Femur (tissue), 1 donor: ENCODE measurements around the gene MRNIP.

ENCODE experiments used
- DNase-seq: peaks from one replicate; pipeline ENCODE4 v3.0.0-alpha.2; 2017

Gene MRNIP

DNA sequence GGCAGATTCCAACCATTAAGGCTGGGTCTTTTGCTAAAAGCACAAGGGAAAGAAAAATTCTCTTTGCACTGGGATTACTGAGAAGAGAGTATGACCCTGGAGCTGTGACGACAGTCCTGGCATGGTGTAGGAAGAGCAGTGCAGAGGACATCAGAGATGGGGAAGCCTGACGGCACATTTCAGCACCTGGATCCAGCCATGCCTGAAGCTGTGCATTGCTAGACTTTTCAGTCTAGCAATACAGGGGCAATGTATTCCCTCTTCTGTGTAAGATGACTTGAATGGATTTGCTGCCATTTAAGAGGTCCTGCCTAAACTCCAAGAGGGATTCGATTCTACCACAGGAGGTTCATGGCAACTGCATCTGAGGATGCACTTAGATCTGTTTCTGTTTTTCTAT is 12.3 kb upstream of the MRNIP start:
- DNase-seq: no peak

DNA sequence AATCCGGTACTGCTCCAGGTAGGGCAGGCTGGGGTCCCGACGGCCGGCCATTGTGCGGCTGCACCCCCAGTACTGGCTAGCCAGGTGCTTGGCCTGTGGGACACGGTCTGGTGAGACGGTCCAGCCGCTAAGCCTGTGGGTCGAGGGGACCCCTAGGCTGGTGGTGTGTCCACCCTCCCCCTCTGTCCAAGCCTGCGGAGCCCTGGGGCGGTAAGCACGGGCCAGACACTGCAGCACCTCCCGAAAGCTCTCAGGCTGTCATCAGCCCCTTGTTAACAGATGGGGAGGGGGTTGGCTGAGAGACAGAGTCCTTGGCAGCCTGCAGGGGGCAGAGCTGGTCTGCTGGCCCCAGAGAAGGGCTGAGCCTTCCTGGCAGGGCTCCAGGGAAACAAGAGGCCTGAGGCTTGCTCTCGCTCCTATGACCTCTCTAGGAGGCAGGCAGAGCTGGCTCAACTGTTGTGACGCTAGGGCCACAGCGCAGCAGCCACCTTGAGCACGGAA is 11.8 kb upstream of the MRNIP start:
- DNase-seq: peak; percentile 41

DNA sequence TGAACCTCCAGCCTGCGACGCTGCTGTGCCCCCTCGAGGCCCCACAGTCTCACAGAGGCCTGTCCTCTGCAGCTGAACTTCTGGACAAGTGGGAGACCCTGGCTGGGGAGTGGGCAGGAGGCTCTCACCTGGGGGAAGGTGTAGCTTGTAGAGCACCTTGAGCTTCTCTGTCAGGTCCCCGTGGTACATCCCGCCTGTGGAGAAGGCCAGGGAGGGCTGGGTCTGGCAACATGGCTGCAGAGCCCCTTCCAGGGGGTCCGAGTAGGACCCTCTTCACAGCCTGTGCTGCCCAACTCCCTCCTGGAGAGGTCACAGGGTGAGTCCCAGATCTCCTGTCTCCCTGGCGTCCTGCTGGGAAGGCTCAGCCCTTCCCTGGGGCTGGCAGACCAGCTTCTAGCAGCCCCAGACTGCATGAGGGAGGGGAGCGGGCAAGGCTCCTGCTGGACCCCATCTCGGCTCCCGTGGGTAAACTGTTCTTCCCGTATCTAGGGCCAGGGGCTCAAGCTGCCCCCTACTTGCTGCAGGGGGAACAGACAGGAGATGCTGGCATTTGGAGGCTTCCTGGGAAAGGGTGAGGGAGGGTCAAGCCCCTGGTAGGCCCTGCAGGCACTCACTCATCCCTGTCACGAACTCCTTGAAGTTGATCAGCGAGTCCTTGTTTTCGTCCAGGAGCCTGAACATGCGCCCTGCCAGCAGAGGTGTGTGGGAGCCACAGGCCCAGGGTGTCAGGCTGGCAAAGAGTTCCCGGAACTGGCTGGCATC is 11.2 kb upstream of the MRNIP start:
- DNase-seq: peak; percentile 14

DNA sequence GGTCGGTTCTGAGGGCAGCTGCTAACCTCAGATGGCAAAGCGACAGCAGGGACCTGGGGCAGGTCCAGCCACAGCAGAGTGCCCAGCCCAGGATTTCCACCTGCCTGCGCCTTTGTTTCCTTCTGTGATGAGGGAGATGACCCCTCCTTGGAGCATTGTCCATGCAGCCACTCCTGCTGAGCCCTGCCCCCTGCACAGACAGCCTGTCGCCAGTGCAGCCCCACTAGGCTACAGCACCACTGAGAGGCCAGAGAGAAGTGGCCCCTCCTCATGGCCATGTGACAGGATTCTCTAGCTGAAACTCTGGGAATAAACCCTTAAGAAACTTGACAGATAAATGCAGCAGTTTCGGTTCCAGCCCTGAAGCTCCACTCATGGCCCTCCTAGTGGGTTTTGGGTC is 10.5 kb upstream of the MRNIP start:
- peak; percentile 18 for DNase-seq

DNA sequence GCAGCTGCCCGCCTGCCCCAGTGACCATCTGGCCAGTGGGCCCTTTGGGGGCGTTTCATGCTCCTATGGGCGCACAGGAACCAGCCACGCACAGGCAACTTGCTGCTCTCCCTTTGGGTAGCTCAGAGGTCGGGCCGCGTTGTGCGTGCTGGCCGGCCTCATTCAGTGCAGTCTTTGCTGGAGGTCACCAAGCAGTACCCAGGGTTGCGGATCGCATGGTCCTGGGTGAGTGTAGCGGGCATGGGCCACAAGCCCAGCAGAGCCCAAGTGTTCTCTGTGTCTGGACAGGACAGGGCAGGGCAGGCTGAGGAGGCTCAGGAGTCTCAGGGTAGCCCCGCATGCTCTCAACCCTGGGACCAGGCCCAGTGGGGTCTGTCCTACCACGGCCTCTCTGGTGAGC is 9.9 kb upstream of the MRNIP start:
- DNase-seq: no peak

DNA sequence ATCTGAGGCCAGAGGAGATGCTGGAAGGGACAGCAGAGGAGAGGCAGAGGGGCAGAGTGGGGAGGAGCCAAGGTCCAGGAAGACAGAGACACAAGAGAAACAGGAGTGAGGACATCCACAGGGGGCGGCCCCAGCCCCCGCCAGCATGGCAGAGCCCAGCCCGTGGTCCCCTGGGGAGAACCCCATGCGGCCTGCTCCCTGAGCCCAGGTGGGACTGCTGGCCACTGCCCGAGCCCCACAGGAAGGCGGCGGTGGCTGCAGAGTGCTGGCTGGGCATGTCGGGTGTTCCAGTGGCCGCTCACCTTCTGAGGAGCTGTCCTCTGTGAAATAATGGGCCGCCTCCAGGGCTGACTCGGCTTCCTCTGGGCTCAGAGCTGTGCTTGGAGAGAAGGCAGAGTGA is 8.9 kb upstream of the MRNIP start:
- DNase-seq: no peak

DNA sequence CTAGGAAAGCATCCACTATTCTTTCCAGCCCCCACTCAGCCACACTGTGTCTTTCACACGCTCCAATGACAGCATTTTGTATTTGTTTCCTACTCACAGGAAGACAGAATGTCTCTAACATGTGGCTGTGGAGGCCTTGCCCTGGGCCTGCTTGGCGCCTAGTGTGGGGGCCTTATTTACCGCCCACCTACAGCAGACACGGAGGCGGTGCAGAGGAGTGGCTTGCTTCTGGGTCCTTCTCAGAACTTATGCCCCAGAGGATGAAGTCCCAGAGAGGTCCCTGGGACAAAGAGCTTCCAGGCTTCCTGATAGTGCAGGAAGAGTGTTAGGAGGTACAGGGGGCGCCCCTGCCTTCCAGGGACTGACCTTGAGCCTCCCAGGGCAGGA is 8.5 kb upstream of the MRNIP start:
- no peak for DNase-seq

DNA sequence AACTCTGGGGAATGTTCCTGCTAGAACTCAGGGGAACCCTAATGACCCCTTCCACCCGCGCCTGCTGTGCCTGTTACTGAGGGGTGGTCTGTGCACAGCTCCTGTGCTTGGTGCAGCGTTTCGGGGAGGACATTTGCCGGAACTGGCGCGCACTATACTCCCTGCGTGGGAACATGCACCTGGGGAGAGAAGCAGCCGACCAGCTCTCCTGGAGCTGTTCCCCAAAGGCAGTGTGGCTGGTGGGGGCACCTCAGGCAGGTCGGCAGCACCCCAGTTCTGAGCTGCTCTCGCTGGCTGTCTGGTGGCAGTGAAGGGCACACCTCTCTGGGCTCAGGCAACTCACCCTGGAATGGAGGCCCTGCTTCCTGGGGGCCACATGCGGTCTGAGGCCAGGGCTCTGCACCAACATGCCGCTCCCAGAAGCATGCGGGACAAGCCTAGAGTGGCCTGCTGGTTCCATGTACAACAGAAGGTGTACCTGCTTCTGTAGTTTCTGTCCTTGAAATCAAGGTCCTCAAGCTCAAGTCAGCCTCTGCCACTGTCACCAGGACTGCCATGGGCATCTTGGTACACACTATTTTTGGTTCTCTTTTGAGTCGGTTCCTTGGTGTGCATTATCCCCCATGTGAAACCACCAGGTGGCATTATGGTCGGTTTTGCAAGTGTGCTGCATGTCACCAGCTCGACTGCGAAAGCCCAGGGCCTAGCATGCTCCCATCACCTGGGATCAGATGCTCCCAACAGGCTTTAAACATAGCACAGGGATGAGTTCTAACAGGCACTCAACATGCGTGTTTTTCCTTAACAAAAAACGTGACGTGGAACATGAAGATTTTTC is 7.8 kb upstream of the MRNIP start:
- no peak for DNase-seq

DNA sequence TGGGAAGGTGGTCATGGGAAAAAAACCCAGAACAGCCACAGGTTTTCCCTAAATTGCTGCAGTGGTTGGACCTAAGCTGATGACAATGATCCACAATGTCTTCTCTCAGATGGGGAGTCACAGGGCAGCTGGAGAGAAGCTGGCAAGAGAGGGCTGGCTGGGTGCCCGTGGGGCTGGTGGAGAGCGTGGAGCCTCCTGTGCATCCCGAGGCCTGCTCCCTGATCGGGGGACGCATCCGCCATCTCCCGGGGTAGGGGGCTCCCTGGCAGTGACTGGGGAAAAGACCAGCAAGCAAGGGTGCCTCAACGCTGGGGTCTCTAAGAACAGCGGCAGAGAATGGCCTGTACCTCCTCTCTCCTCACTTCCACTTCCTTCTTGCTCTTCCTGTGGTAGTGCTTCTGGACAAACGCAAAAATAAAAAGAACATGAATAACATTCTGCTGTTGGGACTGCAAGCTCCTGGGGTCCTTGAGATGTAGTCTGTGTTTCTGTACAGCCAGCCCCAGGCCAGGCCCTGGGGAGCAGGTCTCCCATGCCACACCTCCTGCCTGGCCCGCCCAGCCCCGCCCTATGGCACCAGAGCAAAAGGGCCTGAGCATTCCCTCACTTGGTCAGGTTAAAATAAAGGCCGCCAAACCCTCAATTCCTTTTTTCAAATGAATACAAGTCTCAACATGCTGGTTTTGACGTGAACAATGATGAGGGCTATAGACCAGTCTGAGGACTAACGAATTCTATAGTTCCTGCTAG is 7.0 kb upstream of the MRNIP start:
- DNase-seq: no peak

DNA sequence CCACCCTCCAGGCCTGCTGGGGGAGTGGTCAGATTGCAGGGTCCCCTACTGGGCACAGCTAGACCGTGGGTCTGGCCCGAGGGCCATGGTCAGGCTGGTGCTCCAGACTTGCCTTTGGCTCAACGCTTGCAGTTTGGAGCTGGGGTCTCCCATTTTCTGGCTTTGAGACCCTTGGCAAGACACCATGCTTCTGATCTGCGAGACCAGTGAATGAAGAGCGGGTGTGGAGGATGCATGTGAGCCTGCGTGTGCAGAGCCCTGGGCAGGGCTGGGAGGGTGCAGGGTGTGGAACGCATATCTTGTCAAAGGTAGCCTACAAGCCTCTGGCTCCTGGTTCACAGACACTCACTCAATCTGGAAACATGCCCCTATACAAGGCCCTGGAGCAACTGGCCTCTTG is 6.1 kb upstream of the MRNIP start:
- no peak for DNase-seq

DNA sequence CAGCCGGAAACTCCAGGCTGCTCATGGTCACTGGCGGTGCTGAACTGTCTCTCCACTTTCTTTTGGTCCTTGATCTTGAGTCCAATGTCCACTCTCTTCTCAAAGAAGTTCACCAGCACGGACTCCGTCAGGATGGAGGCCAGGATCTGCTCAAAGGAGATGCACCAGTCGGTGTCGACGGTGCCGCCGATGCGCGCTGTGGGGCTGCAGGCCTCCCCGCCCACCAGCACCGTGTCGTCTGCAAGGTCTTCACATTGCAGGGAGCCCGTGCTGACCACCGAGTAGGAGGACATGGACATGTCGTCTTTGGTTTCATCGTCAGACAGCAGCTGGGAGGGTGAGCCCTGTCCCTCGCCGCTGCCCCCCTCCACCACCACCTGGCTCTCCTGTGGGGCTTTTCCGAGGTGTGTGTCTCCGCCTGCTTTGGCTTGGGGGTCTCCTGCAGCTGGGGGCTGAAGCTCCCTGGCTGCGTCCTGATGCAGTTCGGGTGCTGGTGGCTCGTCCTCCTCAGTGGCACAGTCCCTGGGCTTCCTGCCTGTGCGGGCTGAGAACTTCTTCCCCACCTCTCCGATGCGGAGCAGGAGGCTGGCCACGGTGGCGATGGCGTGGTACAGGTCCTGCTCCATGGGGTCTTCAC is 5.0 kb upstream of the MRNIP start:
- DNase-seq: no peak

DNA sequence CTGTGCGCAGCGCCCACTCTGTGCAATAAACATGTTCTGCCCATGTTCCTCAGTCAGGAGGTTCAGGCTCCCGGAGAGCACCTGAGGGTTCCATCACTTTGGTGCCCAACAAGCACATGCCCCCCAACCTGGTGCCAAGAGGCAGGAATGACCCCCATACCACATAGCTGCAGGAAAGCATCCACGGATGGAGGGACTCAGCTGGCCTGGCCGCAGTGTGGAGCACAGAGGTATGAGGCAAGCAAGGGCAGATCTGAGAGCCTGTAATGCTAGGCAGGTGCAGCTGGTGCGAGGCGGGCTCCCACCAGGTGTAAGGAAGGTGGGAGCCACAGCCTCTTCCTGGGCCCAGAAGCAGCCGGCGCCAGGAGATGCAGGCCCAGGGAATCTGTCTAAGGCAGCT is 4.3 kb upstream of the MRNIP start:
- DNase-seq: no peak

DNA sequence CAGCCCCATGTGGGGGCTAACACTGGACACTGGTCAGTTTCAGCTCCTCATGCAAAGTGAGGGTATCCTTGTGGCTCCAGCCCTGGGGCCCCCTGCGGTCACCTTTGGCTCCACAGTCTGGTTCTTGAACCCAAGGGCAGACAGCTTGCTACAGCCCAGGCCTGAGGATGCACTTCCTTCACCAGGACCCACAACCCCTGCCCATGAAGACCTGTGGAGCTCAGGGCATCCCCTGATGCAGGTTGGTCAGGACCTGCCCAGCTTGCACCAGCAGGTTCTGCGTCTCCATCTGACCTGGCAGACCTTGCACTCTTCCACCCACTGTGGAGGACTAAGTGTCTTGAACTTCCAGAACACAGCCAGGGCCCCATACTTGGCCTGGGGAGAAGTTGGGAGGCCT is 3.7 kb upstream of the MRNIP start:
- no peak for DNase-seq

DNA sequence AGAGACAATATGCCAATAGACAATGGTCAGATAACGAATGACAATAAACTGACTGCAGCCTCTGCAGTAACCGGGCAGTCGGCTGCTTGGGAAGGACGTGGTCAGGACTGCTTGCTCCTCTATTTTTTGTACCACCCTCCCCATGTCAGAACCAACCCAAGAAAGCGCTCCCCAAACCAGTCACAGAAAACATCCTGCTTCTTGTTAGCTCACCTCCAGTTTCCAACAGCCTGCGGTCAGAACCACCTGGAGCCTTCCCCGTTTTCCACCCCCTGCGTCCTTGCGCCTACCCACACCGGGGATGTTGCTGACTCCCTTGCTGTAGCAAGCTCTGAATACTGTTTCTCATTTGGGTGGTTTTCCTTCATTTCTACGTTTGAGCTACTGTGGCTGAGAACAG is 1.7 kb upstream of the MRNIP start:
- DNase-seq: no peak

DNA sequence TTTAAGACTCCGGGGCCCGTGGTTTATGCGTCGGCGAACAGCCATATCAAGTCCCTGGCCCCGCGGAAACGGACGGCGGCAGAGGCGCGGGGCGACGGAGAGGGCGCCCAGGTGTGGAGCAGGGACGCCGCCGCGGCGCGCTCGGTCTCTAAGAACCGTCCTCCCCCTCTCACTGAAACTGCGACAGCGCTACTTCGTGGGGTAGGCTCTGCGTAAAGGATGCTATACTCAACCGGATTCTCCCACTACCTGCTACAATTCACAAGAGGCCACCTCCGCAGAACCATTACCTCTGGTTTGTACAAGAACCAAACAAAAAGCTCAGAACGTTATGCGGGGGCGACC is 404 bp downstream of the MRNIP start:
- no peak for DNase-seq

DNA sequence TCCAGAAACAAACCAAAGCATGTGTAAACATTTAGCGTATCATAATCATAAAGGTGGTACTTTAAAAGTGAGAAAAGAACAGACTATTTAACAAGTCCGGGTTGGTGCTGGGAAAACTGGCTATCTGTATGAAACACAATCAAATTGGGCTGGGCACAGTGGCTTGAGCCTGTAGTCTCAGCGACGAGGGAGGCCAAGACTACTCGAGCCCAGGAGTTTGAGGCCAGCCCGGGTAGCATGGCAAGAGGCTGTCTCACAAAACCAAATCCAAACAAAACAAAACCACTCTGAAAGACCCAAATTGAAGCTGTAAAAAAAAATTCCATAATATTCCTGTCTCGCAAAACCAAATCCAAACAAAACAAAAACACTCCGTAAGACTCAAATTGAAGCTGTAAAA is 4.3 kb downstream of the MRNIP start:
- no peak for DNase-seq

DNA sequence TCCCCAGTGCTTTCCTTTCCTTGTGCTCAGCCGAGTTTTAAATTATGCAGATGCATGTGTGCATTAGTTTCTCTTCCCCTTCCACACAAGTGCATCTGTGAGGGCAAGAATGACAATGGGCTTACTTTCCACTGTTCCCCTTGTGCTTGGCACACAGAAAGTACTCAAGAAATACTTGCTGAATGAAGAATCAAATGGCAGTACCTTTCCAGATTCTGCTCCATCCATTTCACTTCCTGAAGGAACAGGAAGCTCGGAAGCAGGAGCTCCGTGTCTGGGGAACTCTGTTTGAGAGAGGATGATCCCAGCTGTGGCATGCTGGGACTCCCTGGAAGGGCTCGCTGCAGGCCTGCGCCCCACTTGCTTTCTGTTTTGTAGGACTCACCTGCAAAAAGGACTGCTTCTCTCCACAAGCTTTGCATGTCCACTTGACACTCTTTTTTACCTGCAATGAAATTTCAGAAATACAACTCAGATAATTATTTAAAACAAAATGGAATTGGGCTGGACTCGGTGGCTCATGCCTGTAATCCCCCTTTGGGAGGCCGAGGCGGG is 5.5 kb downstream of the MRNIP start:
- no peak for DNase-seq

DNA sequence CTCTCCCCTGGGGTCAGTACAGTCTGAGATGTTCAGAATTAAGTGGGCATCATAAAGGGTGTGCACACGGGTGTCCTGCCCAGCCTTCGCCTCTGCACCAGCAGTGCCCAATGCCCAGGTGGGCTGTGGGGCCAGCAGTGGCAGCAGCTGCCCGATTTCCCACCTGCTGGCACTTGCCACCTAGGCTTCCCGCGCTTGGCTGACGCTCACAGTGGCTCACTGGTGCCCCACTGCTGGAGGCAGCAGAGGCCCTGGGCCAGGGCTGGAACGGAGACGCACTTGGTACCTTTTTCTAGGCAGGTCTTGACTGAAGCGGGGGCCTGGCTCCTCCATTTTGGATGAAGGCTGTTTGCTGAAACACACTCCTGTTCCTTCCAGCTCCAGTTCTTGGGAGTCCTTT is 17.0 kb downstream of the MRNIP start:
- DNase-seq: no peak

DNA sequence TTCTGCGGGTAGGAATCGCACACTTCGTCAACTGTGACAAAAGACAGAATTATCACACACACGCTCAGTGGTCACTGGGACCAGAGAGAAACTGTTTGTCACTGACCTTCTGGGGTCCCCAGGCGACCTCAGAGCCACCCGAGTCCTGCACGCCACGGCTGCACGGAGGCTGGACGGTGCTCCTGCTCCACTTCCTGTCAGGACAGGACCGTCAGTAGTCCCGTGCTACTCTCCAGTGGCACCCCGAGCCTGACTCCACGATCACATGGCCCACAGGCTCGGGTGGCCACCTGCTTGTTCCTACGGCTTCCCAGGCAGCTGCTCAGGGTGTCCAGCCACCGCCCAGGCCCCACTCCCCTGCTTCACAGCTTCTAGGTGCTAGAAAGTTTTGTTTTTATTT is 17.9 kb downstream of the MRNIP start:
- no peak for DNase-seq

DNA sequence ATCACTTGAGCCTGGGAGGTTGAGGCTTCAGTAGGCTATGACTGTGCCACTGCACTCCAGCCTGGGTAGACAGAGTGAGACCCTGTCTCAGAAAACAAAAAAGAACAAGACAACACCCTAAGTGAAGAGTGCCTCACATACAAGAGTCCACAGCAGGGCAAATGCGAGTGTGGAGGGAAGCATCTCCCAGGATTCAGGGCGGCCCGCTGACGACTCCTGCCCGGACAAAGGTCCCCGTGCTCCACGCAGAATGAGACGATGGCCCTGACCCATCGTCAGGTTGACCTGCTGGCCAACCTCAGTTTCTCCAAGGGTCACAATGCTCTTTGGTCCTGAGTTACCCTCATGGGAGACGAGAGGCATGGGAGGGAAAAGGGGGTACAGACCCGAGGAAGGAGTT is 18.3 kb downstream of the MRNIP start:
- no peak for DNase-seq

DNA sequence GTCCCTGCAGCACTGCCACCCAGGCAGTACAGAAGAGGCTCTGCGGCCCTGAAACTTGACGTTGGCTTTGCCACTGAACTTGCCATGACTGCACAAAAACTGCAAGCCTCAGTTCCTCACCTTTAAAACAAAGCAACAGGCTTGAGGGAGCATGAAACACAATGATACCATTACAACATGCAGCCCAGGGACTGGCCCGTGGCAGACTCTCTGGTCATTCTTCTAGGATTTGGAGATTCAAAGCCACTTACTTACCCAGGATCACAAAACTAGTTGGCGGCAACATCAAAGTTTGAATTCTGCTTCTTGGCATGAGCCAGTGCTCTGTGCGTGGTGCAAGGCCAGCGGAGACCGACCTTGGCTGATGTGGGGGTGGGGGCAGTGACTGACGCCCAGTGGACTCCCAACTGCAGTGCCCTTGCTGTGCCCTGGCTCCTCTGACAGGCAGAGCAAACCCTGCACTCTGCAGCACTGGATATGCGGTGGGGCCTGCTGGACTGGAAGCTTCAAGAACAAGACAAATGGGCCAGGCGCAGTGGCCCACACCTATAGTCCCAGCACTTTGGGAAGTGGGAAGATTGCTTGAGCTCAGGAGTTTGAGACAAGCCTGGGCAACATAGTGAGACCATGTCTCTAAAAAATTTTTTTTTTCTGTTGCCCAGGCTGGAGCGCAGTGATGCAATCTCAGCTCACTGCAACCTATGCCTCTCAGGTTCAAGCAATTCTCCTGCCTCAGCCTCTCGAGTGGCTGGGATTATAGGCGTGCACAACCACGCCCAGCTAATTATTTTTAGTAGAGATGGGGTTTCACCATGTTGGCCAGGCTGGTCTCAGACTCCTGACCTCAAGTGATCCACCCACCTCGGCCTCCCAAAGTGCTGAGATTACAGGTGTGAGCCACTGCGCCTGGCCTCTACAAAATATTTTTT is 19.0 kb downstream of the MRNIP start:
- DNase-seq: no peak
